ACC112 (cell line): Measurements from ENCODE around the gene ANP32D.
"Not testable (repeated sequence)": the region's sequence is repeated elsewhere in the genome, so short reads cannot be mapped to it uniquely, and the experiment has no call there.

Experiments used
- H2AFZ ChIP-seq: fragments of 200-600 bp; sonication (generic); one replicate; pipeline ENCODE4 v1.6.0; 2017; ENCODE audit warnings: antibody characterized with exemption, low read length; ENCODE audit not compliant: unreplicated experiment
- H3K27ac ChIP-seq: fragments of 200-600 bp; sonication (generic); 2 replicates; pipeline ENCODE4 v1.5.1; 2014; ENCODE audit warnings: low read depth, mild to moderate bottlenecking, antibody characterized with exemption, low read length, moderate library complexity
- H3K27me3 ChIP-seq: fragments of 200-600 bp; sonication (generic); 2 replicates; pipeline ENCODE4 v1.6.1; 2014; ENCODE audit warnings: mild to moderate bottlenecking, antibody characterized with exemption, low read length, moderate library complexity, mixed read lengths; ENCODE audit not compliant: insufficient read depth
- H3K36me3 ChIP-seq: fragments of 200-600 bp; sonication (generic); 2 replicates; pipeline ENCODE4 v1.6.1; 2016; ENCODE audit warnings: mild to moderate bottlenecking, antibody characterized with exemption, low read length, moderate library complexity, mixed read lengths; ENCODE audit not compliant: insufficient read depth
- H3K4me1 ChIP-seq: fragments of 200-600 bp; sonication (generic); one replicate; pipeline ENCODE4 v1.6.1; 2016; ENCODE audit warnings: low read length, mixed read lengths; ENCODE audit not compliant: insufficient read depth, unreplicated experiment, control insufficient read depth
- H3K4me3 ChIP-seq: fragments of 200-600 bp; sonication (generic); 2 replicates; pipeline ENCODE4 v1.5.1; 2014; ENCODE audit warnings: mild to moderate bottlenecking, low read depth, low read length
- H3K79me2 ChIP-seq: fragments of 200-600 bp; sonication (generic); one replicate; pipeline ENCODE4 v1.6.0; 2016; ENCODE audit warnings: low read length; ENCODE audit not compliant: control insufficient read depth, unreplicated experiment, insufficient read depth

ANP32D gene

DNA sequence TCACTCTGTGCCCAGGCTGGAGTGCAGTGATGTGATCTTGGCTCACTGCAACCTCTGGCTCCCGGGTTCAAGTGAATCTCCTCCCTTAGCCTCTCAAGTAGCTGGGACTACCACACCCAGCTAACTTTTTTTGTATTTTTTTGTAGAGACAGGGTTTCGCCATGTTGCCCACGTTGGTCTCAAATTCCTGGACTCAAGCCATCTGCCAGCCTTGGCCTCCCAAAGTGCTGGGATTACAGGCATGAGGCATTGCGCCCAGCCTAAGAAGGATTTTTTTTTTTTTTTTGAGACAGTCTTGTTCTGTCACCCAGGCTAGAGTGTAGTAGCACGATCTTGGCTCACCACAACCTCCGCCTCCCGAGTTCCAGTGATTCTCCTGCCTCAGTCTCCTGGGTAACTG lies 17.1 kb downstream of the ANP32D start:
- H2AFZ ChIP-seq, H3K4me1 ChIP-seq, H3K4me3 ChIP-seq, H3K27ac ChIP-seq, H3K79me2 ChIP-seq, H3K36me3 ChIP-seq: not testable (repeated sequence)
- H3K27me3 ChIP-seq: peaks cover 57% of the 10 kb centered on the region

DNA sequence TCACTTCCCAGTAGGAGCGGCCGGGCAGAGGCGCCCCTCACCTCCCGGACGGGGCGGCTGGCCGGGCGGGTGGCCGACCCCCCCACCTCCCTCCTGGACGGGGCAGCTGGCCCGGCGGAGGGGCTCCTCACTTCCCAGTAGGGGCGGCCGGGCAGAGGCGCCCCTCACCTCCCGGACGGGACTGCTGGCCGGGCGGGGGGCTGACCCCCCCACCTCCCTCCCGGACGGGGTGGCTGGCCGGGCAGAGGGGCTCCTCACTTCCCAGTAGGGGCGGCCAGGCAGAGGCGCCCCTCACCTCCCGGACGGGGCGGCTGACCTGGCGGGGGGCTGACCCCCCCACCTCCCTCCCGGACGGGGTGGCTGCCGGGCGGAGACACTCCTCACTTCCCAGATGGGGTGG lies 27.9 kb downstream of the ANP32D start:
- not testable (repeated sequence) for H2AFZ ChIP-seq, H3K4me1 ChIP-seq, H3K36me3 ChIP-seq, H3K4me3 ChIP-seq, H3K27ac ChIP-seq, H3K79me2 ChIP-seq
- H3K27me3 ChIP-seq: peaks cover 18% of the 10 kb centered on the region; the same call in 1 of the 2 replicates

DNA sequence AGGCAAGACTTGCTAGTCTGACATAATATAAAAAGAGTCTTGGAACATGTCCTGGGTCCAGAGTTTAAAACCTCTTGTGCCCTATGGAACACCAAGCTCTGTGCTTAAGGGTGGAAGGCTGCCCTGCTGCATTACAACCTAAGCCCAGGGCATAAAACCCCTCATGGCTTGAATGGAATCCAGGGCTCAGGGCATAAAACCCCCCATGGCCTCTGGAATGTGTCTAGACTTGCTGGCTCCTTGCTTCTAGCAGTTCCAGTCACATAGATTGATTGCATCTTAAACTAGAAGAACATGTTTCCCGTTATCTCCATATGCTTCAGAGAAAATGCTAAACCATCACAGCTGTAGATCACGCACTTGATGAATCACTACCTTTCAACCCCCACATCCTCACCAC lies 34.5 kb downstream of the ANP32D start:
- H3K36me3 ChIP-seq, H3K4me3 ChIP-seq, H2AFZ ChIP-seq, H3K4me1 ChIP-seq, H3K79me2 ChIP-seq, H3K27ac ChIP-seq: not testable (repeated sequence)
- peaks cover 69% of the 10 kb centered on the region for H3K27me3 ChIP-seq

DNA sequence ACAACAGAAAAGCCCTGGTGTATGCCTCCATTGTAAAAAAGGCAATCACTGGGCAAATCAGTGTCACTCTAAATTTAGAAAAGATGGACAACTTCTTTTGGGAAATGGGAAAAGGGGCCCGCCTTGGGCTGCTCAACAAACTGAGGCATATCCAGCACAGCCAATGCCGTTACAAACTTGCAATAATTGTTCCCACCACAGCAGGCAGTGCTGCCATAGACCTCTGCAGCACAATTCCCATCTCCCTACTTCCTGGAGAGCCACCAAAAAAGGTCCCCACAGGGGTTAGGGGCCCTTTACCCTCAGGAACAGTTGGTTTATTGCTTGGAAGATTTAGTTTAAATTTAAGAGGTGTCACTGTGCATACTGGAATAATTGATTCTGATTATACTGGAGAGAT lies 36.6 kb downstream of the ANP32D start:
- Histone ChIP-seq H3K27me3 (peaks cover 63% of the 10 kb centered on the region), H2AFZ (no peak overlapping the region), H3K36me3 (no peaks in the 10 kb centered on the region), H3K27ac (no peak overlapping the region), H3K4me3 (no peak overlapping the region), H3K4me1 (no peaks in the 10 kb centered on the region), H3K79me2 (no peaks in the 10 kb centered on the region)

DNA sequence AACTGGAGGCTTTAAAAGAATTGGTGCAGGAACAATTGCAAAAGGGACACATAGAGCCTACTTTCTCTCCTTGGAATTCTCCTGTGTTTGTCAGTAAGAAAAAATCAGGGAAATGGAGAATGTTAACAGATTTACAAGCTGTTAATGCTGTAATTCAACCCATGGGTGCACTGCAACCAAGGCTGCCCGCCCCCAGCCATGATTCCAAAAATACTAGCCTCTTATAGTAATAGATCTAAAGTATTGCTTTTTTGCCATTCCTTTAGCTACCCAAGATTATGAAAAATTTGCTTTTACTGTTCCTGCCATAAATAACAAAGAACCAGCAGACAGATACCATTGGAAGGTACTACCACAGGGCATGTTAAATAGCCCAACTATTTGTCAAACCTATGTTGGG lies 37.8 kb downstream of the ANP32D start:
- Histone ChIP-seq H3K36me3 (no peaks in the 10 kb centered on the region), H3K79me2 (no peaks in the 10 kb centered on the region), H3K27me3 (peaks cover 63% of the 10 kb centered on the region), H2AFZ (no peak overlapping the region), H3K27ac (no peak overlapping the region), H3K4me1 (no peaks in the 10 kb centered on the region), H3K4me3 (no peak overlapping the region)

DNA sequence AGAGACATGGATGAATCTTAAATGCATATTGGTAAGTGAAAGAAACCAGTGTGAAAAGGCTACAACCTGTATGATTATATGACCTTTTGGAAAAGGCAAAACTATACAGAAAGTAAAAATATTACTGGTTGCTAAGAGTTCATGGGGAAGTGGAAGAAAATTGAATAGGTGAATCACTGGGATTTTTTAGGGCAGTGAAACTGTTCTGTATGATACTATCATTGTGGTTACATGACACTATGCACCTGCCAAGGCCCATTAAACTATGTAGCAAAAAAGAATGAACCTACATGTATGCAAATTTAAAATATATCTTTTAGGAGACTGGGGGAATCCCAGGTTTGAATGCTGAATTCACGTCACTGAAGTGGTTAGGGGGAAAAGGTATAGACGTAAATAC lies 40.5 kb downstream of the ANP32D start:
- Histone ChIP-seq H3K27ac (no peak overlapping the region), H2AFZ (no peak overlapping the region), H3K27me3 (peaks cover 49% of the 10 kb centered on the region), H3K36me3 (no peaks in the 10 kb centered on the region), H3K79me2 (no peaks in the 10 kb centered on the region), H3K4me1 (no peaks in the 10 kb centered on the region), H3K4me3 (no peak overlapping the region)

DNA sequence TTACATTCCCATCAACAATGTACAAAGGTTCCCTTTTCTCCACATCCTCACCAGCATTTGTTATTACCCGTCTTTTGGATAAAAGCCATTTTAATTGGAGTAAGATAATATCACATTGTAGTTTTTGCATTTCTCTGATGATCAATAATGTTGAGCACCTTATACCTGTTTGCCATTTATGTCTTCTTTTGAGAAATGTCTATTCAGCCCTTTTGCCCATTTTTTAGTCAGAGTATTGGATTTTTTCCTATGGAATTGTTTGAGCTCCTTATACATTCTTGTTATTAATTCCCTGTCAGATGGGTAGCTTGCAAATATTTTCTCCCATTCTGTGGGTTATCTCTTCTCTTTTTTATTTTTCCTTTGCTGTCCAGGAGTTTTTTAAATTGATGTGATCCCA lies 42.4 kb downstream of the ANP32D start:
- Histone ChIP-seq H3K4me1 (no peaks in the 10 kb centered on the region), H3K36me3 (no peaks in the 10 kb centered on the region), H3K4me3 (no peak overlapping the region), H3K27ac (no peak overlapping the region), H3K27me3 (peaks cover 31% of the 10 kb centered on the region), H2AFZ (no peak overlapping the region), H3K79me2 (no peaks in the 10 kb centered on the region)

DNA sequence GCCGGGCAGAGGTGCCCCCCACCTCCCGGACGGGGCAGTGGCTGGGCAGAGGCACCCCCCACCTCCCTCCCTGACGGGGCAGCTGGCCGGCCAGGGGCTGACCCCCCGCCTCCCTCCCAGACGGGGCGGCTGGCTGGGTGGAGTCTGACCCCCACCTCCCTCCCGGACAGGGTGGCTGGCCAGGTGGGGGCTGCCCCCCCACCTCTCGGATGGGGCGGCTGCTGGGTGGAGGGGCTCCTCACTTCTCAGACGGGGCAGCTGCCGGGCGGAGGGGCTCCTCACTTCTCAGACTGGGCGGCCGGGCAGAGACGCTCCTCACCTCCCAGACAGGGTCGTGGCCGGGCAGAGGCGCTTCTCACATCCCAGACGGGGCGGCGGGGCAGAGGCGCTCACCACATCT lies 48.0 kb downstream of the ANP32D start:
- not testable (repeated sequence) for H3K4me3 ChIP-seq, H3K36me3 ChIP-seq, H3K4me1 ChIP-seq, H2AFZ ChIP-seq, H3K27ac ChIP-seq, H3K79me2 ChIP-seq
- H3K27me3 ChIP-seq: peaks cover 27% of the 10 kb centered on the region
